NB4 (cell line): ENCODE measurements around the gene CDC42EP4.

Experiments used
- DNase-seq: peaks from one replicate; pipeline ENCODE4 v3.0.0; 2010; ENCODE audit warnings: low read depth
- H3K4me3 ChIP-seq: one replicate; pipeline ENCODE4 v1.5.1; 2011; ENCODE audit warnings: mild to moderate bottlenecking, low read depth, low read length, moderate library complexity
- CTCF ChIP-seq: IDR thresholded peaks from one replicate; pipeline ENCODE4 v1.5.1; 2012; ENCODE audit warnings: low read depth, low read length
- MAX ChIP-seq: IDR thresholded peaks from 2 replicates; pipeline ENCODE4 v1.6.1; 2011; ENCODE audit warnings: low read depth, low read length
- MYC ChIP-seq: IDR thresholded peaks from 2 replicates; pipeline ENCODE4 v1.6.1; 2011; ENCODE audit warnings: low read depth, low read length
- POLR2A ChIP-seq: IDR thresholded peaks from 2 replicates; pipeline ENCODE4 v1.6.1; 2011; ENCODE audit warnings: mild to moderate bottlenecking; ENCODE audit not compliant: insufficient read length; ENCODE audit errors: extremely low read depth

The CDC42EP4 gene

GRCh38 chr17:73350864-73351263 lies 39.1 kb upstream of the CDC42EP4 start:
- no peak for DNase-seq
- H3K4me3 ChIP-seq, result no peak overlapping the region
- TF ChIP-seq MAX, result no peak
- TF ChIP-seq CTCF, result no peak
- no peak for TF ChIP-seq POLR2A
- no peak for TF ChIP-seq MYC

- TF ChIP-seq CTCF (no peak), MAX (no peak), POLR2A (no peak), MYC (no peak)
- no peak for DNase-seq
- H3K4me3 ChIP-seq, result no peak overlapping the region
Measured at GRCh38 chr17:73349647-73350046, 37.8 kb upstream of the CDC42EP4 start.

GRCh38 chr17:73349138-73349537 lies 37.3 kb upstream of the CDC42EP4 start:
- TF ChIP-seq CTCF (no peak), POLR2A (no peak), MYC (no peak), MAX (no peak)
- no peak overlapping the region for H3K4me3 ChIP-seq
- DNase-seq, result no peak

- DNase-seq, result no peak
- H3K4me3 ChIP-seq, result no peak overlapping the region
- TF ChIP-seq MYC (no peak), CTCF (no peak)
Measured at GRCh38 chr17:73348829-73349095, 37.0 kb upstream of the CDC42EP4 start.

GRCh38 chr17:73348018-73348828 lies 36.4 kb upstream of the CDC42EP4 start:
- no peak overlapping the region for H3K4me3 ChIP-seq
- TF ChIP-seq MAX, result no peak
- TF ChIP-seq MYC, result no peak
- TF ChIP-seq CTCF, result no peak
- no peak for TF ChIP-seq POLR2A
- no peak for DNase-seq

- no peak for TF ChIP-seq POLR2A
- TF ChIP-seq MYC, result no peak
- no peak for TF ChIP-seq MAX
- no peak for TF ChIP-seq CTCF
Measured at GRCh38 chr17:73347351-73347750, 35.5 kb upstream of the CDC42EP4 start.

More at GRCh38 chr17:73347351-73347750, 35.5 kb upstream of the CDC42EP4 start:
- no peak overlapping the region for H3K4me3 ChIP-seq
- DNase-seq, result no peak
